Mesendoderm (in vitro differentiated cells): ENCODE data around the gene PBX4.

Source experiments
- DNase-seq: peaks from one replicate; pipeline ENCODE4 v3.0.0; 2013
- H2AK5ac ChIP-seq: 2 replicates; pipeline ENCODE4 v1.6.1; 2013; ENCODE audit warnings: low read length, inconsistent platforms
- H2BK120ac ChIP-seq: 2 replicates; pipeline ENCODE4 v1.6.1; 2013; ENCODE audit warnings: low read depth, mild to moderate bottlenecking, low read length, moderate library complexity, mixed read lengths
- H2BK15ac ChIP-seq: replicated peaks from 2 replicates; pipeline ENCODE4 v1.6.1; 2013; ENCODE audit warnings: low read depth, mild to moderate bottlenecking, moderate library complexity
- H2BK5ac ChIP-seq: 2 replicates; pipeline ENCODE4 v1.6.1; 2013; ENCODE audit warnings: low read length, inconsistent platforms
- H3K18ac ChIP-seq: 2 replicates; pipeline ENCODE4 v1.6.1; 2013; ENCODE audit warnings: mild to moderate bottlenecking, low read length, mixed read lengths
- H3K23ac ChIP-seq: one replicate; pipeline ENCODE4 v1.6.1; 2013; ENCODE audit warnings: low read length
- H3K27ac ChIP-seq: 2 replicates; pipeline ENCODE4 v1.5.1; 2013; ENCODE audit warnings: low read depth, mild to moderate bottlenecking, inconsistent platforms, low read length, moderate library complexity
- H3K27me3 ChIP-seq: 2 replicates; pipeline ENCODE4 v1.6.1; 2013; ENCODE audit warnings: low read length, control low read depth, mild to moderate bottlenecking, inconsistent platforms; ENCODE audit not compliant: insufficient read depth, poor library complexity
- H3K36me3 ChIP-seq: 2 replicates; pipeline ENCODE4 v1.6.1; 2013; ENCODE audit warnings: low read length, inconsistent platforms; ENCODE audit not compliant: control insufficient read depth, insufficient read depth
- H3K4ac ChIP-seq: one replicate; pipeline ENCODE4 v1.6.1; 2013; ENCODE audit warnings: low read depth, mild to moderate bottlenecking, low read length, moderate library complexity
- H3K4me1 ChIP-seq: 2 replicates; pipeline ENCODE4 v1.6.1; 2013; ENCODE audit warnings: low read depth, low read length, inconsistent platforms; ENCODE audit not compliant: control insufficient read depth
- H3K4me2 ChIP-seq: 2 replicates; pipeline ENCODE4 v1.6.1; 2013; ENCODE audit warnings: low read length
- H3K4me3 ChIP-seq: 2 replicates; pipeline ENCODE4 v1.5.1; 2013; ENCODE audit warnings: mild to moderate bottlenecking, low read length
- H3K56ac ChIP-seq: one replicate; pipeline ENCODE4 v1.6.1; 2013; ENCODE audit warnings: low read length
- H3K79me1 ChIP-seq: 2 replicates; pipeline ENCODE4 v1.6.1; 2013; ENCODE audit warnings: low read length, inconsistent platforms
- H3K79me2 ChIP-seq: 2 replicates; pipeline ENCODE4 v1.6.1; 2013; ENCODE audit warnings: mild to moderate bottlenecking, low read length; ENCODE audit not compliant: control insufficient read depth, insufficient read depth
- H3K9ac ChIP-seq: 2 replicates; pipeline ENCODE4 v1.6.1; 2013; ENCODE audit warnings: low read length, inconsistent platforms
- H4K5ac ChIP-seq: one replicate; pipeline ENCODE4 v1.6.1; 2013; ENCODE audit warnings: low read length
- H4K8ac ChIP-seq: one replicate; pipeline ENCODE4 v1.6.1; 2013; ENCODE audit warnings: low read depth, mild to moderate bottlenecking, control low read depth, low read length, moderate library complexity
- WGBS: extraction: QIAGEN DNeasy Blood & Tissue Kit; methylation state at CpG from one replicate; pipeline ENCODE4 v1.1.7; 2013; ENCODE audit warnings: low lambda C conversion rate, missing lambda C conversion rate; ENCODE audit not compliant: insufficient coverage; ENCODE audit errors: extremely low coverage; 5-methylcytosine and 5-hydroxymethylcytosine counted together

Gene PBX4

GRCh38 chr19:19627621-19628500 lies 9.4 kb upstream of the PBX4 start, which contains the start of gene LPAR2:
TSS of gene LPAR2 (minus strand) at chr19:19628220. CDS start at chr19:19627275, 945 bp downstream.
- peak within 1 kb of the TSS; percentile 91 for H3K18ac ChIP-seq
- H3K4me3 ChIP-seq: peak within 1 kb of the TSS; percentile 81
- no peak within 1 kb of the TSS for H4K8ac ChIP-seq
- H3K4me1 ChIP-seq: peaks cover 6% of the 10 kb centered on the region
- peak; percentile 81 for DNase-seq
- peaks cover 11% of the 10 kb centered on the region for H3K79me1 ChIP-seq
- H2BK15ac ChIP-seq: peak within 1 kb of the TSS; percentile 39
- H3K27ac ChIP-seq: peak within 1 kb of the TSS; percentile 91
- H3K4me2 ChIP-seq: peak within 1 kb of the TSS; percentile 70
- no peak within 1 kb of the TSS for H2AK5ac ChIP-seq
- no peaks in the 10 kb centered on the region for H3K27me3 ChIP-seq
- WGBS: no CpG with 5 or more reads among the region's 87 CpGs
- peak within 1 kb of the TSS; percentile 92 for H3K9ac ChIP-seq
- H3K56ac ChIP-seq: peak within 1 kb of the TSS; percentile 97
- peak within 1 kb of the TSS; percentile 97 for H2BK5ac ChIP-seq
- no peak within 1 kb of the TSS for H4K5ac ChIP-seq
- H3K79me2 ChIP-seq: no peaks in the 10 kb centered on the region
- peaks cover 4% of the 10 kb centered on the region for H3K36me3 ChIP-seq
- H3K4ac ChIP-seq: peak within 1 kb of the TSS; percentile 60
- peak within 1 kb of the TSS; percentile 66 for H3K23ac ChIP-seq
- no peak within 1 kb of the TSS for H2BK120ac ChIP-seq

- peaks cover 11% of the 10 kb centered on the region for H3K79me1 ChIP-seq
- peak overlapping the region; percentile 92 for H3K9ac ChIP-seq
- no peak overlapping the region for H3K23ac ChIP-seq
- H2BK15ac ChIP-seq: no peak overlapping the region
- H3K4me1 ChIP-seq: peaks cover 6% of the 10 kb centered on the region
- H3K27ac ChIP-seq: no peak overlapping the region
- no peak overlapping the region for H4K5ac ChIP-seq
- no peaks in the 10 kb centered on the region for H3K27me3 ChIP-seq
- no peak overlapping the region for H2BK5ac ChIP-seq
- peak overlapping the region; percentile 85 for H3K56ac ChIP-seq
- no CpG with 5 or more reads among the region's 48 CpGs for WGBS
- peaks cover 4% of the 10 kb centered on the region for H3K36me3 ChIP-seq
- no peak overlapping the region for H3K18ac ChIP-seq
- H4K8ac ChIP-seq: no peak overlapping the region
- no peak overlapping the region for H2BK120ac ChIP-seq
- H3K79me2 ChIP-seq: no peaks in the 10 kb centered on the region
- no peak overlapping the region for H2AK5ac ChIP-seq
- DNase-seq: no peak
- peak overlapping the region; percentile 81 for H3K4me3 ChIP-seq
- peak overlapping the region; percentile 51 for H3K4me2 ChIP-seq
- H3K4ac ChIP-seq: no peak overlapping the region
Measured at GRCh38 chr19:19626516-19627472, 8.3 kb upstream of the PBX4 start.

DNA sequence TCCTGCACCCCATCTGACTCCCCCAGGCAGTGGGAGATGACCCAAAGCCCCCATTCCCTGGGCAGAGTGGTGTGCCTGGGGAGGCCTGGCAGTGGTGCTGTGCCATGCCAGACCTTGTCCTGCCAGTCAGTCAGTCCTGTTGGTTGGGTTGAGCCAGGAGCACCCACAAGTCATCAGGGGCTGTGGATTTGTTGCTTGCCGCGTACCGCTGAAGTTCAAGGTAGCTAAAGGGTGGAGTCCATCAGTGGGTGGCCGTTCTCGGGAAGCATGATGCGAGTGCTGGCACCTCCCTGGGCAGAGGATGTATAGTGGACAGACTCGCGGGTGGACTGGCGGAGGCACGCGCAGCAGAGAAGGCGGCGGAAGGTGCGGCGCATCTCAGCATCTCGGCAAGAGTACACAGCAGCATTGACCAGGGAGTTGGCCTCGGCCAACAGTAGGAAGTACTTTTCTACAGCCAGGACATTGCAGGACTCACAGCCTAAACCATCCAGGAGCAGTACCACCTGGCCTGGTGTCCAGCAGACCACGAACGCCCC lies 5.6 kb upstream of the PBX4 start:
- Histone ChIP-seq H3K9ac (no peak overlapping the region), H3K23ac (no peak overlapping the region), H4K8ac (no peak overlapping the region), H4K5ac (no peak overlapping the region), H3K27me3 (no peaks in the 10 kb centered on the region), H3K18ac (no peak overlapping the region), H3K4me2 (no peak overlapping the region), H3K36me3 (peaks cover 4% of the 10 kb centered on the region), H3K4me3 (no peak overlapping the region), H3K79me1 (peaks cover 11% of the 10 kb centered on the region), H3K4me1 (peaks cover 6% of the 10 kb centered on the region), H3K56ac (no peak overlapping the region), H3K4ac (no peak overlapping the region), H2BK120ac (no peak overlapping the region), H2BK5ac (no peak overlapping the region), H2BK15ac (no peak overlapping the region), H3K27ac (no peak overlapping the region), H2AK5ac (no peak overlapping the region), H3K79me2 (no peaks in the 10 kb centered on the region)
- no peak for DNase-seq
- WGBS: no CpG with 5 or more reads among the region's 19 CpGs

DNA sequence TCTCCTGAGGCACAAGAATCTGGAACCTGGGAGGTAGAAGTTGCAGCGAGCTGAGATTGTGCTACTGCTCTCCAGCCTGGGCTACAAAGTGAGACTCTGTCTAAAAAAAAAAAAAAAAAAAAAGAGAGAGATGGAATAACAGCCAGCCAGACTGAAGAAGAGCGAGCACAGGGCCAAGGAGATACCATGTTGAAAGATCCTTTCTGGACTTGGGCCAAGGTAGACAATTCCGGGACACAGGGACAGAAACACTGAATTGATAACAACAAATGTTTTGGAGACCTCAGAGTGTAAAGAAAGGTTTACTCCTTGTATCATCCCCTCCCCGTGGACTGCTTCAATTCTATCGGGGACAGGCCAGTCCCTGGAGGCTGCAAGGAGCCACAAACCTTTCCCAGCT lies 4.9 kb upstream of the PBX4 start:
- Histone ChIP-seq H2BK5ac (no peak overlapping the region), H4K5ac (no peak overlapping the region), H3K27me3 (no peaks in the 10 kb centered on the region), H3K4me2 (no peak overlapping the region), H2BK120ac (no peak overlapping the region), H2BK15ac (no peak overlapping the region), H3K79me1 (peaks cover 11% of the 10 kb centered on the region), H3K4me3 (no peak overlapping the region), H3K27ac (no peak overlapping the region), H3K36me3 (peaks cover 4% of the 10 kb centered on the region), H3K9ac (no peak overlapping the region), H3K18ac (no peak overlapping the region), H3K4me1 (peaks cover 6% of the 10 kb centered on the region), H3K79me2 (no peaks in the 10 kb centered on the region), H3K4ac (no peak overlapping the region), H3K56ac (no peak overlapping the region), H3K23ac (no peak overlapping the region), H2AK5ac (no peak overlapping the region), H4K8ac (no peak overlapping the region)
- no peak for DNase-seq
- no CpG with 5 or more reads among the region's 5 CpGs for WGBS

DNA sequence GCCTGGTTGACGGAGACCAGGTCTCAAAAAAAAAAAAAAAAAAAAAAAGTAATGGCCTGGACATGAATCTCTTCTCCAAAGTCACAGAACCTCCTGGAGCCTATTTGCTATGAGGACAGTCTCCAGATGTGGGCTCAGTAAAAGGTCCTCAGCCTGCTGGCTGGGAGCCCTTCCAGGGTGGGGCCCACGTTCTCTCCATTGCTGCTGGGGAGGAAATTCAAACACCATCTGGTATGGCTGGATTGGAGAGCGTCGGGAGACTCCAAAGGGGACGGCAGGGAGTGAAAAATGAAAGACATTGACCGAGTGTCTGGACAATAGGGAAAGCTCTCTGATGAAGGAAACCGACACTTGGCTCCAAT lies 1.3 kb upstream of the PBX4 start:
- Histone ChIP-seq H3K18ac (no peak overlapping the region), H4K8ac (no peak overlapping the region), H2AK5ac (no peak overlapping the region), H4K5ac (no peak overlapping the region), H3K27ac (no peak overlapping the region), H3K9ac (no peak overlapping the region), H3K79me1 (peaks cover 3% of the 10 kb centered on the region), H3K4me1 (no peaks in the 10 kb centered on the region), H3K79me2 (no peaks in the 10 kb centered on the region), H3K36me3 (peaks cover 4% of the 10 kb centered on the region), H2BK5ac (no peak overlapping the region), H3K56ac (no peak overlapping the region), H3K4ac (no peak overlapping the region), H3K27me3 (no peaks in the 10 kb centered on the region), H3K23ac (no peak overlapping the region), H2BK15ac (no peak overlapping the region), H3K4me3 (no peak overlapping the region), H2BK120ac (no peak overlapping the region), H3K4me2 (no peak overlapping the region)
- no peak for DNase-seq
- WGBS: no CpG with 5 or more reads among the region's 7 CpGs
